ENCODE measurements around the gene POU6F2. TPM values are rescaled to one million over a fixed set of nuclear protein-coding genes. Genes with fewer than 3 reads are reported as not detected.

The POU6F2 gene
- total RNA-seq, 1 experiment from 2014 or later, result not detected

- in situ Hi-C loops (cut with HindIII; ENCODE audit: low pct_unique_long_range_greater_than_20kb, low sequenced_read_pairs), result no loop called here
- TF ChIP-seq POLR2AphosphoS5 (IDR thresholded peaks at IDR 0.05; ENCODE audit: low read depth, low read length) (no peak), SIN3A (IDR thresholded peaks at IDR 0.05; ENCODE audit: borderline replicate concordance, insufficient read depth, low read depth, low read length) (no peak), REST (IDR thresholded peaks at IDR 0.05; ENCODE audit: insufficient read depth in 1 of 2, low read depth in 2 of 2, low read length in 1 of 2) (no peak), TCF7L2 (IDR thresholded peaks at IDR 0.05; ENCODE audit: low read depth, low read length) (no peak), CTCF (IDR thresholded peaks at IDR 0.05) (no peak)
These were observed 159.8 kb downstream of the POU6F2 start for GRCh38 chr7:39137480-39137879.

GRCh38 chr7:39142750-39143149, 165.0 kb downstream of the POU6F2 start:
- ATAC-seq, result no peak
- H3K4me1 ChIP-seq (ENCODE audit: control insufficient read depth, insufficient read depth, low read length), result no peaks in the 10 kb centered on the region
- in situ Hi-C loops (cut with HindIII; ENCODE audit: low pct_unique_long_range_greater_than_20kb, low sequenced_read_pairs), result no loop called here
- TF ChIP-seq POLR2AphosphoS5 (IDR thresholded peaks at IDR 0.05; ENCODE audit: low read depth, low read length), result no peak
- no peak for TF ChIP-seq TCF7L2 (IDR thresholded peaks at IDR 0.05; ENCODE audit: low read depth, low read length)
- TF ChIP-seq SIN3A (IDR thresholded peaks at IDR 0.05; ENCODE audit: borderline replicate concordance, insufficient read depth, low read depth, low read length), result no peak
- TF ChIP-seq REST (IDR thresholded peaks at IDR 0.05; ENCODE audit: insufficient read depth in 1 of 2, low read depth in 2 of 2, low read length in 1 of 2), result no peak
- TF ChIP-seq CTCF (IDR thresholded peaks at IDR 0.05), result no peak
- H3K9me3 ChIP-seq (ENCODE audit: control insufficient read depth, insufficient read depth, low read depth, low read length), result no peaks in the 10 kb centered on the region
- POLR2A ChIA-PET, result no interaction called here
- intact Hi-C loops (cut with micrococcal nuclease; ENCODE audit: unreplicated experiment), result no loop called here
- no TSS peak for BruUV-seq (replicated peaks)
- DNase-seq (ENCODE audit: low read depth, low spot score), result no peak
- H3K27me3 ChIP-seq (ENCODE audit: control insufficient read depth, insufficient read depth, low read length), result no peaks in the 10 kb centered on the region
- H3K27ac ChIP-seq (ENCODE audit: low read length), result no peak overlapping the region
- CTCF ChIA-PET, result interaction anchor here (0.6 kb wide), 1 partner anchor 395 kb away, joined by 6 read pairs; no protein-coding TSS in a partner anchor
- no peaks in the 10 kb centered on the region for H3K36me3 ChIP-seq (ENCODE audit: control insufficient read depth, insufficient read depth, low read length)
- no peak overlapping the region for H3K4me3 ChIP-seq (ENCODE audit: low read depth in 2 of 2, low read length in 2 of 2)

More at GRCh38 chr7:39137480-39137879, 159.8 kb downstream of the POU6F2 start:
- Histone ChIP-seq H3K9me3 (ENCODE audit: control insufficient read depth, insufficient read depth, low read depth, low read length) (no peaks in the 10 kb centered on the region), H3K36me3 (ENCODE audit: control insufficient read depth, insufficient read depth, low read length) (no peaks in the 10 kb centered on the region), H3K27me3 (ENCODE audit: control insufficient read depth, insufficient read depth, low read length) (no peaks in the 10 kb centered on the region), H3K4me1 (ENCODE audit: control insufficient read depth, insufficient read depth, low read length) (no peaks in the 10 kb centered on the region), H3K4me3 (ENCODE audit: low read depth in 2 of 2, low read length in 2 of 2) (no peak overlapping the region), H3K27ac (ENCODE audit: low read length) (no peak overlapping the region)
- no TSS peak for BruUV-seq (replicated peaks)
- ChIA-PET CTCF (no interaction called here), POLR2A (no interaction called here)
- DNase-seq (ENCODE audit: low read depth, low spot score), result no peak
- intact Hi-C loops (cut with micrococcal nuclease; ENCODE audit: unreplicated experiment), result no loop called here
- ATAC-seq, result no peak
